Measurements from ENCODE around the gene LITAFD. TPM values are rescaled to one million over a fixed set of nuclear protein-coding genes. Genes with fewer than 3 reads are reported as not detected.
"Not testable (repeated sequence)": the region's sequence is repeated elsewhere in the genome, so short reads cannot be mapped to it uniquely, and the experiment has no call there.

LITAFD gene
- not detected for total RNA-seq

DNA sequence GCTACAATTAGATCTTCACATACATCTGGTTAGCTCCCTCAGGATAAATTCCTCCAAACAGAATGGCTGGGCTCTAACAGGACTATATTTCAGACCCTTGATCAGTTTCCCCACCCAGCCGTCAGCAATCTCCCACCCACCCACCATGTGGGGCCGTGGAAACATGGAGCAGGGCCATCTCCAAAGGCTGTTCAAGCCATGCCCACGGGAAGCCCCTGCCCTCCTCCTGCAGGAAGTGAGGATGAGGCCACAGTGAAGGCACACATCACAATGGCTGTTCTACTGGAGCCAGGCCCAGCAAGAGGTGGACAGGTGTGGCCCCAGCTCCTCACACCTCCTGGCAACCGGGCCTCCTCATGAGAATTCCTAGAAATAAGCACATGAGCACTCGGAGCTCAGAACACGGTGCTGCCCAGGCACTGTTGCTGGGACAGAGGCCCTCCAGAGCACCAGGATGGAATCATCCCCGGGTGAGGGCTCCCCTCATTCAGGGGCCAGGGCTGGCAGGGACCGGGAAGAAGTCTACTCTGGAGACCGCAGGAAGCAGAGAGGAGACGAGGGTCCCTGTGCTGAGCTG lies at the start of gene LITAFD:
TSS of gene LITAFD (plus strand) at position 311 of the 577 bp plus-strand sequence. CDS start 2,005 bp downstream, outside the sequence.
- no peak for DNase-seq (ENCODE audit: low spot score in 2 of 2)
- no peaks in the 10 kb centered on the region for H3K27me3 ChIP-seq
- intact Hi-C loops (cut with DNase I): loop anchor here (5.0 kb wide), 1 partner anchor 85 kb away; the partner anchor contains the start of genes PMM2 and TMEM186
- H3K36me3 ChIP-seq: no peaks in the 10 kb centered on the region
- H3K27ac ChIP-seq: no peak within 1 kb of the TSS
- H3K4me1 ChIP-seq: peaks cover 0 to 7% of the 10 kb centered on the region in 2 donors
- no peaks in the 10 kb centered on the region for H3K9me3 ChIP-seq
- TF ChIP-seq, protein P1, sequence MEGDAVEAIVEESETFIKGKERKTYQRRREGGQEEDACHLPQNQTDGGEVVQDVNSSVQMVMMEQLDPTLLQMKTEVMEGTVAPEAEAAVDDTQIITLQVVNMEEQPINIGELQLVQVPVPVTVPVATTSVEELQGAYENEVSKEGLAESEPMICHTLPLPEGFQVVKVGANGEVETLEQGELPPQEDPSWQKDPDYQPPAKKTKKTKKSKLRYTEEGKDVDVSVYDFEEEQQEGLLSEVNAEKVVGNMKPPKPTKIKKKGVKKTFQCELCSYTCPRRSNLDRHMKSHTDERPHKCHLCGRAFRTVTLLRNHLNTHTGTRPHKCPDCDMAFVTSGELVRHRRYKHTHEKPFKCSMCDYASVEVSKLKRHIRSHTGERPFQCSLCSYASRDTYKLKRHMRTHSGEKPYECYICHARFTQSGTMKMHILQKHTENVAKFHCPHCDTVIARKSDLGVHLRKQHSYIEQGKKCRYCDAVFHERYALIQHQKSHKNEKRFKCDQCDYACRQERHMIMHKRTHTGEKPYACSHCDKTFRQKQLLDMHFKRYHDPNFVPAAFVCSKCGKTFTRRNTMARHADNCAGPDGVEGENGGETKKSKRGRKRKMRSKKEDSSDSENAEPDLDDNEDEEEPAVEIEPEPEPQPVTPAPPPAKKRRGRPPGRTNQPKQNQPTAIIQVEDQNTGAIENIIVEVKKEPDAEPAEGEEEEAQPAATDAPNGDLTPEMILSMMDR (IDR thresholded peaks at IDR 0.05): no peak
- no peak within 1 kb of the TSS for H3K4me3 ChIP-seq

DNA sequence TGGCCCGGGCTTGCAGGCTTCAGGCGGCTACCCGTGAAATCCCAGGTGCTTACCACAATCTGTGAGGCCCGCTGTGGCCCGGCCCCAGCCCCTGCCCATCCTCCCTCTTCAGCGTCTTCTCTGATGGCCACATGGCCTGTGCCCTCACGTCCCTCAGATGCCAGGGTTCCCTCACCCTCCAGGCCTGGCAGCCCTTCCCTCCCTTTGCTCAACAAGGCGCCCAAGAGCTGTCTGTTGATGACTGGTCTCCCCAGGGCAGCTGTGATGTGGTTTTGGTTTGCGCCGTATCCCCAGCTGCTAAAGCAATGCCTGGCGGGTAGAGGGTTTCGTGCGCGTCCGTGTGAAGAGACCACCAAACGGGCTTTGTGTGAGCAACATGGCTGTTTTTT lies 49.4 kb upstream of the LITAFD start:
- Histone ChIP-seq H3K9me3 (no peaks in the 10 kb centered on the region), H3K36me3 (peaks cover 22 to 33% of the 10 kb centered on the region in 2 donors), H3K27ac (no peak overlapping the region), H3K4me3 (no peak overlapping the region), H3K4me1 (no peaks in the 10 kb centered on the region), H3K27me3 (no peaks in the 10 kb centered on the region)
- TF ChIP-seq, protein P1 (IDR thresholded peaks at IDR 0.05): no peak
- intact Hi-C loops (cut with DNase I): no loop called here
- DNase-seq (ENCODE audit: low spot score in 2 of 2): no peak

DNA sequence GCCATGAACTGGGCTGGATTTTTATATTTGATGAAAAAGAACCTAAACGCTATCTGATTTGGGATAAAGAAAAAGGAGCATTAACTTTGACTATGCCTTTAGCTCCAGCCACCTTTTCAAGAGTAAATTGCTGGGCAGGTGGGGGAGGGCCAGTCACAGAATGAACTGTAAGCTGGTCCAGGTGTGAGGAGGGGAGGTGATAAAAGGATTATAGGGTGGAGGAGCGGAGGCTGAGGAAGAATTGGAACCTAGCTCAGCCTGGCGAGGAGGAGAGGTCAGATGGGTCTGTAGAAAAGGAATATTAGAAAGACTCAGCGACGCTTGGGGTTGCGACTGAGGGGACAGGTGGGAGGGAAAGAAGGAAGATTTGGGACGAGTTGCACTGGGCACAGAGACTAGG lies 45.4 kb upstream of the LITAFD start:
- H3K27ac ChIP-seq; H3K4me3 ChIP-seq; DNase-seq (ENCODE audit: low spot score in 2 of 2); intact Hi-C loops (cut with DNase I); H3K27me3 ChIP-seq; H3K9me3 ChIP-seq; H3K4me1 ChIP-seq; H3K36me3 ChIP-seq: not testable (repeated sequence)

DNA sequence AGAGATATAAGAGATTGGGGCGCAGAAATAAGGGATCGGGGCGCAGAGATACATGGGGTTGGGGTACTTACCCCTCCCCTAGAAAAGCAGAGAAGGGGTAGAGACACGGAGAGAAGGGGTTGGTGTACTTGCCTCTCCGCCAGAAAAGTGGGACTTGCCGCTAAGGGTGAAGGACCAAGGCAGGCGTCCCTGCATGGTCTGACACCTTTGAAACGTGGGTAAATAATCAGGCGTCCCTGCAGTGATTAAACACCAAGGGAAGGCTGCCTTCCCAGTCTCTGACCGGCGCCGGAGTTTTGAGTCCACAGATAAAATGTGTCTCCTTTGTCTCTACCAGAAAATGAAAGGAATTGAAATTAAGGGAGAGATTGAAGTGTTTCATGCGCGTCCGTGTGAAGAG lies 44.6 kb upstream of the LITAFD start:
- H3K27ac ChIP-seq; H3K9me3 ChIP-seq; intact Hi-C loops (cut with DNase I); DNase-seq (ENCODE audit: low spot score in 2 of 2); H3K27me3 ChIP-seq; H3K4me1 ChIP-seq; H3K36me3 ChIP-seq; H3K4me3 ChIP-seq: not testable (repeated sequence)

DNA sequence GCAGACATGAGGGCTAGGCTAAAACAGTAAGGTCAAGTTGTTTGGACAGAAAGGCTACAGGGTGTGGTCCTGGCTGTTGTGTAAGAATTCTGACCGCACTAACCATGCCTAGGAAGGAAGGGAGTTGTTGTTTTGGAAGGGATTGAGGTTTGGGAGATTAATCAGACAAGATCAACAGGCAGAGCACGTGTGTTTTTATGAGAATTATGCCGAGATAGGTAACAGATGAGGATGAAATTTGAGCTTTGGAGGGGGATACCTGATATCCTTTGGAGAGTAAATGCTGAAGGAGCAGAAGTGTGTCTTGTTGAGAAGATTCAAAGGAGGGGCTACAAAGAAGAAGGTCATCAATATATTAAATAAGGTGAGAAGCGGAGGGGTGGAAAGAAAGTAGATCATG lies 40.1 kb upstream of the LITAFD start:
- H3K4me3 ChIP-seq; H3K27ac ChIP-seq; H3K27me3 ChIP-seq; H3K4me1 ChIP-seq; H3K9me3 ChIP-seq; DNase-seq (ENCODE audit: low spot score in 2 of 2); intact Hi-C loops (cut with DNase I); H3K36me3 ChIP-seq: not testable (repeated sequence)

DNA sequence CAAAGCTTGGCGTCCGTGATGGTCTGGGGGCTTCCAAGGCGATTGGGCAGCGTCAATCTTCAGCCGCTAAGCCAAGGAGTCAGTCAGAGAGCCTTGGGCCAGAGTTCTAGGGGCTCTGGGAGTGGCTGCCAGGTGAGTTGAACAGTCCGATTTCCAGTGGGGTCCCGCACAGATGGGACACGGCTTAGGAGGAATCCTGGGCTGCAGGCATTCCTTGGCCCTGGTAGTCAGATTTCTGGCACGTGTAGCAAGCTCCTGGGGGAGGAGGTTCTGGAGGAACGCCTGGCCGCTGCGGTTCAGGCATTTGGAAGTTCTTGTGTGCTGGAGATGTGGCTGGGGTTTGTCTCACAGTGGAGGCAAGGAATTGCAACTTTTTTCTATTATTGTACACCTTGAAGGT lies 38.9 kb upstream of the LITAFD start:
- H3K4me3 ChIP-seq; intact Hi-C loops (cut with DNase I); H3K4me1 ChIP-seq; DNase-seq (ENCODE audit: low spot score in 2 of 2); H3K36me3 ChIP-seq; H3K27me3 ChIP-seq; H3K27ac ChIP-seq; H3K9me3 ChIP-seq: not testable (repeated sequence)

DNA sequence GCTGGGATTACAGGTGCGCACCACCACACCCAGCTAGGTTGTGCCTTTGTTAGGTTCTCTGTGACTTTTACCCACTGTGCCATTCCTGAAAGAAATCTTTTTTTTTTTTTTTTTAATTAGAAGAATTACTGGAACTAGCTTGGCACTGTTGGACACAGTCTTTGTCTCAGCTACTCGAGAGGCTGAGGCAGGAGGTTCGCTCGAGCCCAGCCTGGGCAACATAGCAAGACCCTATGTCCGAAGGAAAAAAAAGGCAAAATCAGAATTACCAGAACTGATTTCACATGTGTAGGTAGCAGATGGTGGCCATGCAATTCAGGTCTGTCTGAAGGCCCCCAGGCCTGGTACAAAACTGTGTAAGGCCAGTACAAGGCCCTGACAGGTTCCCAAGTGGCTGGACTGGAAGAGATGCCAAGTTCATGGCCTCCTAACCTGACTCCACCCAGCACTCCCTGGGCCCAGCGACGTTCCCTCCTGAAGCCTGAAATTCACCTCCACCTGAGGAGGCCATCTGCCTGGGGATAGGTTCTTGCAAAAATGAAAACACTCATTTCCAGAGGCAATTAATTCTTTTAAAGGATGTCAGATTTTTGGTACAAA lies 36.4 kb upstream of the LITAFD start:
- TF ChIP-seq, protein P1 (IDR thresholded peaks at IDR 0.05): no peak
- Histone ChIP-seq H3K27ac (no peak overlapping the region), H3K27me3 (no peaks in the 10 kb centered on the region), H3K4me1 (peaks cover 0 to 6% of the 10 kb centered on the region in 2 donors), H3K36me3 (peaks cover 16 to 27% of the 10 kb centered on the region in 2 donors), H3K4me3 (no peak overlapping the region), H3K9me3 (no peaks in the 10 kb centered on the region)
- intact Hi-C loops (cut with DNase I): no loop called here
- no peak for DNase-seq (ENCODE audit: low spot score in 2 of 2)

All from ascending aorta (tissue), 2 donors.